ENCODE measurements around the gene PLCH2. TPM values are rescaled to one million over a fixed set of nuclear protein-coding genes. Genes with fewer than 3 reads are reported as not detected.

Gene PLCH2
- total and polyA plus RNA-seq, 11 donors = 0.04 to 1.0 (median 0.35) TPM; not detected in 4

DNA sequence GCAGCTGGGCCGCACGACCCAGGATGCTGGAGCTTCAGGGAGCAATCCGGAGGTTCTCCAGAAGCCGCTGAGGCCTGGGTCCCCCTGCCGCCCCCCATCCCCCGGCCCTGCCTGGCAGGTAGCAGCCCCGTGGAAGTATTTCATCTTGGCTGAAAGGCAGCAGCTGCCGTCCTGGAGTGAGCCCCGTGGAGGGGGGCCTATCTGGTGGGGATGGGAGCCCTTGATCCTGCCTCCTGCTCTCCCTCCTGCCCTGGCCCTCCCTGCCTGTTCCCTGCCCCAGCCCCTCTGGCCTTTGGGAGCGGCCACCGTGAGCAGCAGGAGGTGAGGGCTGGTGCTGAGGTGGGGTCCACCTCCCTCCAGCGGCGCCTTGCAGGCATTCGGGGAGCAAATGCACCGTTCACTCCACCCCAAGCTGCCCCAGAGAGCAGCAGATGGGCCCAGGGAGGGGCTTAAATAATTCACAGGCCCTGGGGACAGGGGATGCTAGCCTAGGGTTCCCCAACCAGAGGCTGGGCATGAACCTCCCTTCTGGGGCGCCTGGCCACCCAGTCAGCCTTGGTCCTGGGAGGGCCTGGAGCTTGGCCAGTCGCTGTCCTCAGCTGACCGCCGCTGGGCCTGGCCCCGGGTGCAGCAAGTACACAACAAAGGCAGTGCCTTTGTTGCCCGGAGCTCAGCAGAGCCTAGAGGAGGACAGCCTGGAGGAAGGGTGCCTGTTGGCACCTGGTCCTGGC is 23.7 kb upstream of the PLCH2 start:
- TF ChIP-seq, protein P1, sequence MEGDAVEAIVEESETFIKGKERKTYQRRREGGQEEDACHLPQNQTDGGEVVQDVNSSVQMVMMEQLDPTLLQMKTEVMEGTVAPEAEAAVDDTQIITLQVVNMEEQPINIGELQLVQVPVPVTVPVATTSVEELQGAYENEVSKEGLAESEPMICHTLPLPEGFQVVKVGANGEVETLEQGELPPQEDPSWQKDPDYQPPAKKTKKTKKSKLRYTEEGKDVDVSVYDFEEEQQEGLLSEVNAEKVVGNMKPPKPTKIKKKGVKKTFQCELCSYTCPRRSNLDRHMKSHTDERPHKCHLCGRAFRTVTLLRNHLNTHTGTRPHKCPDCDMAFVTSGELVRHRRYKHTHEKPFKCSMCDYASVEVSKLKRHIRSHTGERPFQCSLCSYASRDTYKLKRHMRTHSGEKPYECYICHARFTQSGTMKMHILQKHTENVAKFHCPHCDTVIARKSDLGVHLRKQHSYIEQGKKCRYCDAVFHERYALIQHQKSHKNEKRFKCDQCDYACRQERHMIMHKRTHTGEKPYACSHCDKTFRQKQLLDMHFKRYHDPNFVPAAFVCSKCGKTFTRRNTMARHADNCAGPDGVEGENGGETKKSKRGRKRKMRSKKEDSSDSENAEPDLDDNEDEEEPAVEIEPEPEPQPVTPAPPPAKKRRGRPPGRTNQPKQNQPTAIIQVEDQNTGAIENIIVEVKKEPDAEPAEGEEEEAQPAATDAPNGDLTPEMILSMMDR (IDR thresholded peaks at IDR 0.05) = no peak
- TF ChIP-seq POLR2A (IDR thresholded peaks at IDR 0.05) = no peak
- H3K27me3 ChIP-seq = peaks cover 18 to 81% (median 38%) of the 10 kb centered on the region in 9 donors
- H3K36me3 ChIP-seq = no peaks in the 10 kb centered on the region
- DNase-seq (no peak), ATAC-seq (no peak)
- H3K4me3 ChIP-seq = no peak overlapping the region
- no peaks in the 10 kb centered on the region for H3K9me3 ChIP-seq
- intact Hi-C loops (cut with DNase I) = no loop called here
- WGBS, 4 donors = 45 to 62% (median 48%) methylated on average over 8 to 21 of the region's 21 CpGs
- no peaks in the 10 kb centered on the region for H3K4me1 ChIP-seq
- H3K27ac ChIP-seq = no peak overlapping the region

DNA sequence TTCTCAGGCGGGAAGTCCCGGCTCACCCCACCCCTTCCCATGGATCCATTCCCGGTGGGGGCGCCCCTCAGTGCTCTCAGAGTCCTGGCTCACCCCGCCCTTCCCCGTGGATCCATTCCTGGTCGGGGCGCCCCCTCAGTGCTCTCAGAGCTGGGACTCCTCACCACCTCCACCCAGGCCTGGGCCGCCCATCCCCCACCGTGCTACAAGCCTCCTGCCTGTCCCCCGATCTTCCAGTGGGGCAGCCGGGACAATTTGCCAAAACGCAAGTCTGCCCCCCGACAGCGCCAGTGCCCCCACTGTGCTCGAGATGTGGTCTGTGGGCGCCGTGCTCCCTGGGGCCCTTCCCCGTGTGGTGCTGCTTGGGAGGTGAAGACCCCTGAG is 23.2 kb upstream of the PLCH2 start:
- H3K4me3 ChIP-seq = no peak overlapping the region
- ATAC-seq = no peak
- no peaks in the 10 kb centered on the region for H3K4me1 ChIP-seq
- intact Hi-C loops (cut with DNase I) = no loop called here
- DNase-seq = no peak
- peaks cover 18 to 84% (median 38%) of the 10 kb centered on the region in 9 donors for H3K27me3 ChIP-seq
- H3K27ac ChIP-seq = no peak overlapping the region
- no peaks in the 10 kb centered on the region for H3K36me3 ChIP-seq
- no peak for TF ChIP-seq POLR2A (IDR thresholded peaks at IDR 0.05)
- TF ChIP-seq, protein P1 (IDR thresholded peaks at IDR 0.05) = no peak
- WGBS, 4 donors = 63 to 74% (median 70%) methylated on average over 13 to 19 of the region's 19 CpGs
- no peaks in the 10 kb centered on the region for H3K9me3 ChIP-seq

DNA sequence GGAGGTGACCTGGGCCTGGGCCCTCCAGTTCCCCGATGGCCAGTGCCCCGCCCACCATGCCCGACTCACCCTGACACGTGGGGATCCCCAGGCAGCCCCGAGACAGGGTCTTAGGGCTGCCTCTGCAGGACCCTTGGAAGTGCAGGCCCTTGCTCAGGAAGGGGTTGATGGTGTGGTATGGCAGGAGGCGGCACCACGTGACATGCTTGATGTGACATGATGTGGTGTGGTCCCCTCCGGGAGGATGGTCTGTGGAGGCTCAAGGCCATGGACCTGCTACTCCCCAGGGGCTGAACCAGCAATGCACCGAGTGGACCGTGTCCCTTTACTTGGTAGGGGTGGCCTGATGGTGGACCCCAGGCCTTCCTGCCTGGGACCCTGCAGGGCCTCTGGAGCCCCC is 21.9 kb upstream of the PLCH2 start:
- H3K4me3 ChIP-seq = no peak overlapping the region
- ATAC-seq (no peak), DNase-seq (no peak)
- WGBS, 4 donors = 73 to 83% (median 77%) methylated on average over 4 to 10 of the region's 10 CpGs
- no peaks in the 10 kb centered on the region for H3K9me3 ChIP-seq
- no peak overlapping the region for H3K27ac ChIP-seq
- intact Hi-C loops (cut with DNase I) = no loop called here
- H3K36me3 ChIP-seq = no peaks in the 10 kb centered on the region
- TF ChIP-seq, protein P1 (IDR thresholded peaks at IDR 0.05) = no peak
- no peak for TF ChIP-seq POLR2A (IDR thresholded peaks at IDR 0.05)
- H3K27me3 ChIP-seq = peaks cover 18 to 78% (median 38%) of the 10 kb centered on the region in 9 donors
- H3K4me1 ChIP-seq = no peaks in the 10 kb centered on the region

DNA sequence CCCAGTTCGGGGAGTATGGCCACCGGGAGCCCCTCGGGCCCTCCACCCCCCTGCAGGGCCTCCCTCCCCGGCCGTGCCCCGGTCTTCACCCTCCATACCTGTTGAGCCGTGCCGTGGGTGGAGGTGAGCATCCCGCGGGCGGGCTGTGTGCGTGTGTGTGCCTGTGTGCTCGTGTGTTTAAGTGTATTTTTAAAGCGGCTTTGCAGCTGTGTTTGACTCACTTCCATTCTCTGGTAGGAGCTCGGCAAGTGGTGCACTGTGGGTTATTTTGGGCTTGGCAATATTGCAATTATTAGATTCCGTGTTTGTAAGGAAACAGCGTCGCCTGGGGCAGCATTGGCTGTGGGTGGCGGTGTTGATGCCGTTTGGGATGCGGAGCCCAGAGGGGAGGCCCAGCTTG is 20.3 kb upstream of the PLCH2 start:
- no peak overlapping the region for H3K27ac ChIP-seq
- H3K27me3 ChIP-seq = peaks cover 18 to 72% (median 38%) of the 10 kb centered on the region in 9 donors
- H3K36me3 ChIP-seq = no peaks in the 10 kb centered on the region
- peaks cover 0 to 11% (median 5%) of the 10 kb centered on the region in 12 donors for H3K4me1 ChIP-seq
- H3K9me3 ChIP-seq = no peaks in the 10 kb centered on the region
- TF ChIP-seq, protein P1 (IDR thresholded peaks at IDR 0.05) = no peak
- no peak for TF ChIP-seq POLR2A (IDR thresholded peaks at IDR 0.05)
- WGBS, 4 donors = 64 to 70% (median 65%) methylated on average over 13 to 21 of the region's 21 CpGs
- ATAC-seq (no peak), DNase-seq (no peak)
- H3K4me3 ChIP-seq = no peak overlapping the region
- intact Hi-C loops (cut with DNase I) = no loop called here
